ENCODE results near the gene KRT33A.

GRCh38 chr17:41386227-41386626, 35.6 kb upstream of the KRT33A start:
- TF ChIP-seq CTCF (IDR thresholded peaks at IDR 0.05; ENCODE audit: low read depth, low read length) (no peak), POLR2A (IDR thresholded peaks at IDR 0.05; ENCODE audit: extremely low read depth, insufficient read length) (no peak), MAX (IDR thresholded peaks at IDR 0.05; ENCODE audit: low read depth, low read length) (no peak)
